ENCODE results near the gene CCDC80. TPM values are rescaled to one million over a fixed set of nuclear protein-coding genes. Genes with fewer than 3 reads are reported as not detected.

The CCDC80 gene
- total and polyA plus RNA-seq, 2 experiments from 2014 or later, result 27.1 to 83.5 TPM

DNA sequence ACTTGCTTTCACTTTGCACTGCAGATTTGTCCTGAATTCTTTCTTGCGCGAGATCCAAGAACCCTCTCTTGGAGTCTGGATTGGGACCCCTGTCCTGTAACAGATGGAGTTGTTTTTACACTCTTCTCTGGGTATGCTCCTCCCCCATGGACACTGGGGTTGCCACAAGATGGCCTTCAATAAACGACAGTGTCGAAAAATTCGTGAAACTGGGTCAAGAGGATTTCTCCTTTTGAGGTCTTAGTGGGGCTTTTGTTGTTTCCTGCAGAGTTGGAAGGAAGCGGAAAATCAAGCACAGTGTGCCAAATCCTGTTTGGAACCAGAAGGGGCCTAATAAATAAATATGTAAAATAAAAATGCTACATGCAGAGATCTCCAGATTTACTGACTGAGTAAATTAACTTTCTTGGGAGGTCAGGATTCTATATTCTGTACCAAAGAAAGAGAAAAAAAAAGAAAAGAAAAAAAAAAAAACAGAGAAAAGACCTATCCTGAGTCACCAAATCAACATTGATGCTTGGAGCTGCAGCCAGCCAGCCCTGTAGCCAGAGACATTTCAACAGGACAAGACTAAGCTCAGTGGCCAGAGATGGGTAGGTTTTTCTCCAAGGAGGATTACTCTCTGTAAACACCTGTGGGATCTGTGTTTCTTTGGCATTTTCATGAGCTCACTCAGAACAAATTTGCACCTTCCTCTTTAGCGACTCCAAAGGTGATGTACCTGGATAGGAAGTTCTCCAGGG is 24.8 kb downstream of the CCDC80 start:
- Histone ChIP-seq H3K4me2 (no peak overlapping the region), H3K9me3 (ENCODE audit: low read depth) (no peaks in the 10 kb centered on the region), H4K20me1 (ENCODE audit: insufficient read depth, poor library complexity, severe bottlenecking) (no peaks in the 10 kb centered on the region), H3K27ac (no peak overlapping the region), H3K27me3 (no peaks in the 10 kb centered on the region), H3K9me2 (replicated peaks; ENCODE audit: insufficient read depth) (no peaks in the 10 kb centered on the region), H2AFZ (no peak overlapping the region), H3K4me1 (ENCODE audit: insufficient read depth) (no peaks in the 10 kb centered on the region), H3K4me3 (no peak overlapping the region), H3K79me2 (no peaks in the 10 kb centered on the region), H3K36me3 (replicated peaks; ENCODE audit: insufficient read depth, low read depth) (no peaks in the 10 kb centered on the region)
- TF ChIP-seq, protein P1, sequence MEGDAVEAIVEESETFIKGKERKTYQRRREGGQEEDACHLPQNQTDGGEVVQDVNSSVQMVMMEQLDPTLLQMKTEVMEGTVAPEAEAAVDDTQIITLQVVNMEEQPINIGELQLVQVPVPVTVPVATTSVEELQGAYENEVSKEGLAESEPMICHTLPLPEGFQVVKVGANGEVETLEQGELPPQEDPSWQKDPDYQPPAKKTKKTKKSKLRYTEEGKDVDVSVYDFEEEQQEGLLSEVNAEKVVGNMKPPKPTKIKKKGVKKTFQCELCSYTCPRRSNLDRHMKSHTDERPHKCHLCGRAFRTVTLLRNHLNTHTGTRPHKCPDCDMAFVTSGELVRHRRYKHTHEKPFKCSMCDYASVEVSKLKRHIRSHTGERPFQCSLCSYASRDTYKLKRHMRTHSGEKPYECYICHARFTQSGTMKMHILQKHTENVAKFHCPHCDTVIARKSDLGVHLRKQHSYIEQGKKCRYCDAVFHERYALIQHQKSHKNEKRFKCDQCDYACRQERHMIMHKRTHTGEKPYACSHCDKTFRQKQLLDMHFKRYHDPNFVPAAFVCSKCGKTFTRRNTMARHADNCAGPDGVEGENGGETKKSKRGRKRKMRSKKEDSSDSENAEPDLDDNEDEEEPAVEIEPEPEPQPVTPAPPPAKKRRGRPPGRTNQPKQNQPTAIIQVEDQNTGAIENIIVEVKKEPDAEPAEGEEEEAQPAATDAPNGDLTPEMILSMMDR (IDR thresholded peaks at IDR 0.05; ENCODE audit: poor library complexity), result no peak
- TF ChIP-seq EZH2phosphoT487 (IDR thresholded peaks at IDR 0.05; ENCODE audit: low read depth, severe bottlenecking, unreplicated experiment) (no peak), EZH2 (IDR thresholded peaks at IDR 0.05; ENCODE audit: borderline replicate concordance) (no peak)
- DNase-seq (ENCODE audit: low spot score), result no peak
- 86% methylated on average over 7 of the region's 7 CpGs for WGBS (ENCODE audit: low lambda C conversion rate, missing lambda C conversion rate)

- H3K9me3 ChIP-seq (ENCODE audit: low read depth), result no peaks in the 10 kb centered on the region
- H3K4me2 ChIP-seq, result no peak overlapping the region
- no peaks in the 10 kb centered on the region for H3K27me3 ChIP-seq
- no peaks in the 10 kb centered on the region for H3K79me2 ChIP-seq
- H4K20me1 ChIP-seq (ENCODE audit: insufficient read depth, poor library complexity, severe bottlenecking), result no peaks in the 10 kb centered on the region
- H3K9me2 ChIP-seq (replicated peaks; ENCODE audit: insufficient read depth), result no peaks in the 10 kb centered on the region
- H3K4me3 ChIP-seq, result no peak overlapping the region
- H3K36me3 ChIP-seq (replicated peaks; ENCODE audit: insufficient read depth, low read depth), result no peaks in the 10 kb centered on the region
- H3K4me1 ChIP-seq (ENCODE audit: insufficient read depth), result no peaks in the 10 kb centered on the region
- H3K27ac ChIP-seq, result no peak overlapping the region
- TF ChIP-seq EZH2 (IDR thresholded peaks at IDR 0.05; ENCODE audit: borderline replicate concordance) (no peak), EZH2phosphoT487 (IDR thresholded peaks at IDR 0.05; ENCODE audit: low read depth, severe bottlenecking, unreplicated experiment) (no peak)
- TF ChIP-seq, protein P1 (IDR thresholded peaks at IDR 0.05; ENCODE audit: poor library complexity), result no peak
- no peak for DNase-seq (ENCODE audit: low spot score)
- no peak overlapping the region for H2AFZ ChIP-seq
- 90% methylated on average over 5 of the region's 5 CpGs for WGBS (ENCODE audit: low lambda C conversion rate, missing lambda C conversion rate)
These were observed 29.0 kb downstream of the CCDC80 start for GRCh38 chr3:112611752-112612515.

DNA sequence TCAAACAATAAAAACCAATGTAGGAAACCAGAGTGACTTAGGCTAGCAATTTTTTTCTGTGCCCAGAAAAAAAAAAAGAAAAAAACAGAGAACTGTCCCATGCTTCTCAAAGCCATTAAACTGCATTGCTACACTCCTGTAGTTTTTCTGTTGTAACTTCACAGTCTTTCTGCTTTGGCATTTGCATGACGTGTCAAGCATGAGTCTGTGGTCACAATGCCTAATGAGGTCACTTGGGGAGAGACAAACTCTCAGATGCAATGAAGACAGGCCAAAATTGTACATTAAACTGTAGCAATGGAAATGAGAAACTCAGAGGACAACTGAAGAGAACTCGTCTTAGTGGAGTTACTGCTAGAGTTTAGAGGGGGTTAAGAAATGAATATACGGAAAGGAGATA is 30.8 kb downstream of the CCDC80 start:
- H3K4me2 ChIP-seq, result no peak overlapping the region
- no peak overlapping the region for H3K4me3 ChIP-seq
- no peaks in the 10 kb centered on the region for H3K4me1 ChIP-seq (ENCODE audit: insufficient read depth)
- no peak overlapping the region for H2AFZ ChIP-seq
- H3K27me3 ChIP-seq, result no peaks in the 10 kb centered on the region
- H3K9me3 ChIP-seq (ENCODE audit: low read depth), result no peaks in the 10 kb centered on the region
- no peak overlapping the region for H3K27ac ChIP-seq
- no peak for DNase-seq (ENCODE audit: low spot score)
- no peaks in the 10 kb centered on the region for H4K20me1 ChIP-seq (ENCODE audit: insufficient read depth, poor library complexity, severe bottlenecking)
- H3K79me2 ChIP-seq, result no peaks in the 10 kb centered on the region
- no peaks in the 10 kb centered on the region for H3K9me2 ChIP-seq (replicated peaks; ENCODE audit: insufficient read depth)
- TF ChIP-seq, protein P1 (IDR thresholded peaks at IDR 0.05; ENCODE audit: poor library complexity), result no peak
- TF ChIP-seq EZH2 (IDR thresholded peaks at IDR 0.05; ENCODE audit: borderline replicate concordance) (no peak), EZH2phosphoT487 (IDR thresholded peaks at IDR 0.05; ENCODE audit: low read depth, severe bottlenecking, unreplicated experiment) (no peak)
- WGBS (ENCODE audit: low lambda C conversion rate, missing lambda C conversion rate), result 92% methylated on average over 3 of the region's 3 CpGs
- no peaks in the 10 kb centered on the region for H3K36me3 ChIP-seq (replicated peaks; ENCODE audit: insufficient read depth, low read depth)

Measured in hepatocyte (in vitro differentiated cells).